Measurements from ENCODE around the gene ZC3H10. TPM values are rescaled to one million over a fixed set of nuclear protein-coding genes. Genes with fewer than 3 reads are reported as not detected.

Gene ZC3H10
- total and polyA plus RNA-seq, 2 of the 13 experiments (the other 11 are each of a cell fraction or from before 2014, with no cell fraction given): 0.70 to 2.3 TPM

- no peak for DNase-seq (ENCODE audit: low spot score)
- Histone ChIP-seq H3K9ac (ENCODE audit: insufficient read depth, low read depth, low read length) (peak overlapping the region; percentile 80), H3K4me3 (replicated peaks in 1 of 3; ENCODE audit: insufficient read depth in 1 of 3, low read depth in 2 of 3, low read length in 3 of 3) (peak overlapping the region; percentile 72 to 89 (median 83)), H3K27me3 (ENCODE audit: control insufficient read depth in 1 of 2, insufficient read depth in 2 of 2, low read length in 2 of 2) (no peaks in the 10 kb centered on the region), H3K4me1 (ENCODE audit: insufficient read depth, low read length) (peaks cover 49% of the 10 kb centered on the region), H3K36me3 (replicated peaks in 1 of 2; ENCODE audit: control insufficient read depth in 1 of 2, insufficient read depth in 2 of 2, low read length in 2 of 2) (peaks cover 16 to 37% of the 10 kb centered on the region in 2 experiments), H3K79me2 (ENCODE audit: insufficient read depth, low read length) (peaks cover 17% of the 10 kb centered on the region), H3K4me2 (ENCODE audit: low read depth, low read length) (peak overlapping the region; percentile 86), H2AFZ (ENCODE audit: low read length) (no peak overlapping the region), H3K27ac (ENCODE audit: extremely low read length, insufficient read depth, low read length) (peak overlapping the region; percentile 57), H3K9me3 (ENCODE audit: low read length) (no peaks in the 10 kb centered on the region), H4K20me1 (ENCODE audit: insufficient read depth, low read length) (no peaks in the 10 kb centered on the region)
- intact Hi-C loops (cut with micrococcal nuclease; ENCODE audit: unreplicated experiment) (no loop called here), in situ Hi-C loops (cut with HindIII; ENCODE audit: extremely low pct_ligation_motif_present, low pct_unique_long_range_greater_than_20kb) (loop anchor here (5.0 kb wide), 1 partner anchor 58 kb away; the partner anchor contains the start of gene SMARCC2)
- BruUV-seq (replicated peaks): no TSS peak
- ATAC-seq: peak; percentile 65
- 8% methylated on average over 20 of the region's 29 CpGs for WGBS (ENCODE audit: low lambda C conversion rate)
- no peak for FAIRE-seq
- CTCF ChIA-PET (ENCODE audit: low intra/inter-chr PET ratio, low total read pairs): interaction anchor here (4.2 kb wide), 1 partner anchor 61 kb away, joined by 24 read pairs; the partner anchor contains the start of gene SMARCC2
- POLR2A ChIA-PET: interaction anchor here (1.9 to 3.8 kb wide), 7 partner anchors 11 to 132 kb away, joined by 5 to 58 read pairs (median 30); partner anchors contain the start of genes MYL6, PA2G4, RNF41 and RPL41
- no peak for TF ChIP-seq ZNF614 (CRISPR knock-in tag; IDR thresholded peaks at IDR 0.05; ENCODE audit: borderline replicate concordance)
- TF ChIP-seq NKX3-1 (CRISPR knock-in tag; IDR thresholded peaks at IDR 0.05): no peak
- no peak for TF ChIP-seq MEIS1 (CRISPR knock-in tag; IDR thresholded peaks at IDR 0.05; ENCODE audit: borderline replicate concordance)
- peak; percentile 36; the same call in 1 of the 2 replicates for TF ChIP-seq ZNF768 (CRISPR knock-in tag; IDR thresholded peaks at IDR 0.05)
- no peak for TF ChIP-seq HMGXB3 (CRISPR knock-in tag; IDR thresholded peaks at IDR 0.05; ENCODE audit: borderline replicate concordance)
- TF ChIP-seq SALL1 (CRISPR knock-in tag; IDR thresholded peaks at IDR 0.05): peak; percentile 43; the same call in 1 of the 2 replicates
- peak; percentile 28; the same call in 1 of the 2 replicates for TF ChIP-seq PITX1 (CRISPR knock-in tag; IDR thresholded peaks at IDR 0.05)
- 0 out of 2 replicates have a peak, but pooled peaks have one; percentile 34 for TF ChIP-seq GFI1 (CRISPR knock-in tag; IDR thresholded peaks at IDR 0.05; ENCODE audit: borderline replicate concordance)
- no peak for TF ChIP-seq SNAPC5 (CRISPR knock-in tag; IDR thresholded peaks at IDR 0.05; ENCODE audit: borderline replicate concordance)
- no peak for TF ChIP-seq ZBTB21 (CRISPR knock-in tag; IDR thresholded peaks at IDR 0.05)
- no peak for TF ChIP-seq ATF1 (CRISPR knock-in tag; IDR thresholded peaks at IDR 0.05)
- peak; percentile 21 for TF ChIP-seq SKI (IDR thresholded peaks at IDR 0.05; ENCODE audit: partially characterized antibody)
- no peak for TF ChIP-seq FOSL1 (CRISPR knock-in tag; IDR thresholded peaks at IDR 0.05; ENCODE audit: borderline replicate concordance)
- no peak for TF ChIP-seq DDIT3 (CRISPR knock-in tag; IDR thresholded peaks at IDR 0.05)
- 0 out of 2 replicates have a peak, but pooled peaks have one; percentile 54 for TF ChIP-seq CBFB (CRISPR knock-in tag; IDR thresholded peaks at IDR 0.05)
- TF ChIP-seq SALL2 (CRISPR knock-in tag; IDR thresholded peaks at IDR 0.05): no peak
- TF ChIP-seq ZNF350 (CRISPR knock-in tag; IDR thresholded peaks at IDR 0.05; ENCODE audit: borderline replicate concordance, low read depth): no peak
- TF ChIP-seq MAX (IDR thresholded peaks at IDR 0.05): 0 out of 2 replicates have a peak, but pooled peaks have one; percentile 36
- TF ChIP-seq HDAC1 (CRISPR knock-in tag; IDR thresholded peaks at IDR 0.05): no peak
- 0 out of 2 replicates have a peak, but pooled peaks have one; percentile 31 for TF ChIP-seq KDM3A (CRISPR knock-in tag; IDR thresholded peaks at IDR 0.05; ENCODE audit: low read depth)
Measured at GRCh38 chr12:56129206-56129941, 11.3 kb downstream of the ZC3H10 start.

Data from HepG2 (cell line).